GM23248 (cell line): ENCODE measurements around the gene ARHGAP26.

ENCODE experiments used
- EZH2 ChIP-seq: fragments of 200-600 bp; sonication (generic); IDR thresholded peaks from 2 replicates; pipeline ENCODE4 v1.6.1; 2018; ENCODE audit warnings: antibody characterized with exemption, mild to moderate bottlenecking; ENCODE audit not compliant: insufficient read depth, poor library complexity, severe bottlenecking
- EZH2phosphoT487 ChIP-seq: fragments of 200-600 bp; sonication (generic); IDR thresholded peaks from 2 replicates; pipeline ENCODE4 v1.6.1; 2018; ENCODE audit warnings: antibody characterized with exemption, moderate library complexity, mild to moderate bottlenecking, low read depth; ENCODE audit not compliant: insufficient read depth

DNA sequence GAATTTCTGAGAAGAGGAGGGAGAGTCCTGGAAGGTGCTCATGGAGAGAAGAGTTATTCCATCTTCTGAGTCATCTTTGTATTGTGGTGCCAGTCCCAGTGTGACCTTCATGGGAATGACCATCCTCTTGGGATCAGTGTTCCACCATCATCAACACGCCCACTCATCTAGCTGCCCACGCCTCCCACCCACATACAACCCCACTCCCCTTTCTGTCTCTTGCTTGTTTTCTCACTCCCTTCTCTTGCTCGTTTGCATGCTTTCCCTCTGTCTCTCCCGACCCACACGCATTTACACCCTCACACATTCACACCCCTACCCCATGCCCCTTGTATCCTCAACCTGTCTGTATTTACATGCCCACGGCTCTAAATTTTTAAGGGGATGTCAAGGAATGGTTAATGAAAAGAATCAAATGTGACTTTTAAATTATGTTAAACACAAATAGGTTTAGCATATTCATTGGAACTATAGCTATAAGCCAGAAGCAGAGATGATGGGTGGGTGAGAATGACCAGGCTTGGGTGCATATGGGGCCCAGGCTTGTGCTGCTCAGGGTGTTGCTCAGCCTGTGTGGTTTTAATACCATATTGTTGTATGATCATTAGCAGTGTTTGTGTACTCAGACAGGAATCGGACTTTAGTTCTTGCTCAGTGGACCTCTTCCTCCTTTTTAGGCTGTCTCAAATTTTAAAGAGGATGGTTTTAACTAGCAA, 160.4 kb downstream of the ARHGAP26 start:
- TF ChIP-seq EZH2phosphoT487 (no peak), EZH2 (no peak)
